OCI-LY7 (cell line): ENCODE measurements around the gene LAMC1. TPM values are rescaled to one million over a fixed set of nuclear protein-coding genes. Genes with fewer than 3 reads are reported as not detected.

Experiments
- BruUV-seq: library from RNA; stranded (reverse); fragments of 400-500 nt; replicated peaks from 2 replicates; lab custom pipeline; 2021; lab: Mats Ljungman, UMichigan
- CTCF ChIA-PET: fragments of 300-600 bp; sonication (Branson Sonifier 250); formaldehyde crosslinking; loops from one replicate; lab custom pipeline; 2022; ENCODE audit warnings: antibody characterized with exemption; ENCODE audit not compliant: unreplicated experiment; lab: Charles Lee
- POLR2A ChIA-PET: fragments of 300-600 bp; sonication (Branson Sonifier 250); formaldehyde crosslinking; loops from one replicate; lab custom pipeline; 2022; ENCODE audit warnings: antibody characterized with exemption; lab: Charles Lee
- DNase-seq: peaks from one replicate; pipeline ENCODE4 v3.0.0-alpha.2; 2015; ENCODE audit warnings: low spot score
- H2AFZ ChIP-seq: fragments of 200-600 bp; sonication (generic), shearing (Covaris generic); 2 replicates; pipeline ENCODE4 v1.6.1; 2014; ENCODE audit warnings: mild to moderate bottlenecking, antibody characterized with exemption, low read length, moderate library complexity
- H3K27ac ChIP-seq: fragments of 200-600 bp; sonication (generic); 2 replicates; pipeline ENCODE4 v1.5.1; 2014; ENCODE audit warnings: mixed run types, low read depth, mild to moderate bottlenecking, moderate library complexity, low read length, inconsistent platforms; ENCODE audit not compliant: poor library complexity, severe bottlenecking
- H3K36me3 ChIP-seq: fragments of 200-600 bp; sonication (generic); 2 replicates; pipeline ENCODE4 v1.6.1; 2014; ENCODE audit warnings: mild to moderate bottlenecking, antibody characterized with exemption, low read length, moderate library complexity, mixed read lengths; ENCODE audit not compliant: insufficient read depth
- H3K4me1 ChIP-seq: fragments of 200-600 bp; sonication (generic); 2 replicates; pipeline ENCODE4 v1.5.1; 2014; ENCODE audit warnings: mild to moderate bottlenecking, low read length; ENCODE audit not compliant: insufficient read depth, poor library complexity, severe bottlenecking
- H3K4me2 ChIP-seq: fragments of 200-600 bp; sonication (generic); 2 replicates; pipeline ENCODE4 v1.6.1; 2014; ENCODE audit warnings: mild to moderate bottlenecking, low read length
- H3K4me3 ChIP-seq: fragments of 200-600 bp; sonication (generic); 2 replicates; pipeline ENCODE4 v1.5.1; 2014; ENCODE audit warnings: mild to moderate bottlenecking, low read depth, low read length; ENCODE audit not compliant: poor library complexity, severe bottlenecking
- H3K79me2 ChIP-seq: fragments of 200-600 bp; sonication (generic); 2 replicates; pipeline ENCODE4 v1.6.1; 2016; ENCODE audit warnings: low read depth, mild to moderate bottlenecking, low read length, moderate library complexity, mixed read lengths; ENCODE audit not compliant: insufficient read depth
- H3K9me2 ChIP-seq: fragments of 200-600 bp; sonication (generic); 2 replicates; pipeline ENCODE4 v1.6.1; 2016; ENCODE audit warnings: mild to moderate bottlenecking, low read length, mixed read lengths; ENCODE audit not compliant: insufficient read depth
- H3K9me3 ChIP-seq: fragments of 200-600 bp; sonication (generic); 2 replicates; pipeline ENCODE4 v1.6.1; 2014; ENCODE audit warnings: mild to moderate bottlenecking, mixed run types, low read length, mixed read lengths
- H4K20me1 ChIP-seq: fragments of 200-600 bp; sonication (generic); 2 replicates; pipeline ENCODE4 v1.6.1; 2014; ENCODE audit warnings: mild to moderate bottlenecking, antibody characterized with exemption, low read length, moderate library complexity, mixed read lengths; ENCODE audit not compliant: insufficient read depth
- CTCF ChIP-seq: fragments of 200-600 bp; sonication (generic); conservative IDR thresholded peaks from 2 replicates; pipeline ENCODE4 v1.5.1; 2014; ENCODE audit warnings: mild to moderate bottlenecking, antibody characterized with exemption, low read length, moderate library complexity, mixed read lengths
- EZH2phosphoT487 ChIP-seq: fragments of 200-600 bp; sonication (generic); IDR thresholded peaks from 2 replicates; pipeline ENCODE4 v1.6.1; 2018; ENCODE audit warnings: low read depth, borderline replicate concordance, mild to moderate bottlenecking, mixed run types, antibody characterized with exemption, low read length, moderate library complexity, mixed read lengths
- intact Hi-C: fragments of 100-400 bp; cut with micrococcal nuclease; formaldehyde crosslinking; loops from one replicate; pipeline ENCODE4 v1.10.0; 2022; ENCODE audit not compliant: unreplicated experiment
- total RNA-seq, 2 experiments: library from RNA; depleted of rRNA in 1 of 2; stranded (reverse); fragments of >200 nt in 1 of 2; shearing (Covaris generic) in 1 of 2; gene quantifications; 2 replicates each; pipeline ENCODE4 v1.2.3, GENCODE V29; 2014 to 2022

Gene LAMC1
- total RNA-seq, 2 experiments from 2014 or later = 24.2 to 42.1 TPM

DNA sequence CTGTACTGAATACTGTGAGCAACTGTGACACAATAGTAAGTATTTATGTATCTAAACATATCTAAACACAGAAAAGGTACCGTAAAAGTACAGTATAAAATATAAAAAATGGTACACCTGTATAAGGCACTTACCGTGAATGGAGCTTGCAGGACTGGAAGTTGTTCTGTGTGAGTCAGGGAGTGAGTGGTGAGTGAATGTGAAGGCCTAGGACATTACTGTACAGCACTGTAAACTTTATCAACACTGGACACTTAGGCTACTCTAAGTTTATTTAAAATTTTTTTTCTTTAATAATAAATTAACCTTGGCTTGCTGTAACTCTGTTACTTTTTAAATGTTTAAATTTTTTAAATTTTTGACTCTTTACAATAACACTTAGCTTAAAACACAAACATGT lies 45.7 kb upstream of the LAMC1 start:
- intact Hi-C loops = no loop called here
- H3K4me1 ChIP-seq = no peaks in the 10 kb centered on the region
- no peak overlapping the region for H3K4me3 ChIP-seq
- no peaks in the 10 kb centered on the region for H4K20me1 ChIP-seq
- no peaks in the 10 kb centered on the region for H3K36me3 ChIP-seq
- no peaks in the 10 kb centered on the region for H3K9me2 ChIP-seq
- no peak overlapping the region for H3K4me2 ChIP-seq
- H3K9me3 ChIP-seq = no peaks in the 10 kb centered on the region
- no peak for DNase-seq
- no peak overlapping the region for H3K27ac ChIP-seq
- ChIA-PET CTCF (interaction anchor here (1.5 kb wide), 1 partner anchor 10 kb away, joined by 3 read pairs; no protein-coding TSS in a partner anchor), POLR2A (interaction anchor here (0.6 to 1.4 kb wide), 2 partner anchors 10 to 169 kb away, joined by 3 read pairs; no protein-coding TSS in a partner anchor)
- H2AFZ ChIP-seq = no peak overlapping the region
- H3K79me2 ChIP-seq = no peaks in the 10 kb centered on the region
- BruUV-seq = no TSS peak
- no peak for TF ChIP-seq CTCF
- TF ChIP-seq EZH2phosphoT487 = no peak

GRCh38 chr1:182978151-182978853 lies 44.9 kb upstream of the LAMC1 start:
- no peaks in the 10 kb centered on the region for H3K79me2 ChIP-seq
- H3K9me2 ChIP-seq = no peaks in the 10 kb centered on the region
- ChIA-PET POLR2A (no interaction called here), CTCF (interaction anchor here (1.5 kb wide), 1 partner anchor 9 kb away, joined by 3 read pairs; no protein-coding TSS in a partner anchor)
- no peak overlapping the region for H3K27ac ChIP-seq
- no TSS peak for BruUV-seq
- H2AFZ ChIP-seq = no peak overlapping the region
- DNase-seq = no peak
- no peak overlapping the region for H3K4me2 ChIP-seq
- TF ChIP-seq EZH2phosphoT487 (no peak), CTCF (no peak)
- H4K20me1 ChIP-seq = no peaks in the 10 kb centered on the region
- H3K4me1 ChIP-seq = no peaks in the 10 kb centered on the region
- intact Hi-C loops = no loop called here
- H3K9me3 ChIP-seq = no peaks in the 10 kb centered on the region
- no peak overlapping the region for H3K4me3 ChIP-seq
- no peaks in the 10 kb centered on the region for H3K36me3 ChIP-seq

DNA sequence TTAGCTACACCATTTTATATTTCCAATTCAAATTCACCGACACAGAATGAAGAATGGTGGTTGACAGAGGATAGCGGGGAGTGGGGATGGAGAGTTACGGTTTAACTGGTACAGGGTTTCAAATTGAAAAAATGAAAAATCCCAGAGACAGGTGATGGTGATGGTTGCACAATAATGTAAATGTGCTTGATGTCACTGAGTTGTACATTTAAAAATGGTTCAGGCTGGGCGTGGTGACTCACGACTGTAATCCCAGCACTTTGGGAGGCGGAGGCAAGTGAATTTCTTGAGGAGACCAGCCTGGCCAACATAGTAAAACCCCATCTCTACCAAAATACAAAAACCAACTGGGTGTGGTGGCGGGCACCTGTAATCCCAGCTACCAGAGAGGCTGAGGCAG lies 39.1 kb upstream of the LAMC1 start:
- intact Hi-C loops = no loop called here
- POLR2A ChIA-PET = no interaction called here

More for the DNA sequence above, 39.1 kb upstream of the LAMC1 start:
- no peaks in the 10 kb centered on the region for H3K36me3 ChIP-seq
- no peak overlapping the region for H3K4me3 ChIP-seq
- no TSS peak for BruUV-seq
- H3K9me2 ChIP-seq = no peaks in the 10 kb centered on the region
- TF ChIP-seq EZH2phosphoT487 (no peak), CTCF (no peak)
- CTCF ChIA-PET = no interaction called here
- no peaks in the 10 kb centered on the region for H3K9me3 ChIP-seq
- no peaks in the 10 kb centered on the region for H4K20me1 ChIP-seq
- no peak overlapping the region for H3K27ac ChIP-seq
- no peaks in the 10 kb centered on the region for H3K4me1 ChIP-seq
- DNase-seq = no peak
- H3K4me2 ChIP-seq = no peak overlapping the region
- no peak overlapping the region for H2AFZ ChIP-seq
- no peaks in the 10 kb centered on the region for H3K79me2 ChIP-seq
